HG02870 (cell line): Measurements from ENCODE around the gene CFC1B.
A peak's percentile ranks its signal among the peaks of the same experiment; 100 is the strongest.
"Not testable (repeated sequence)": the region's sequence is repeated elsewhere in the genome, so short reads cannot be mapped to it uniquely, and the experiment has no call there.

Experiments used
- ATAC-seq: cut with Tn5 transposase; IDR thresholded peaks from one replicate; pipeline ENCODE4 v1.9.1; 2021; ENCODE audit warnings: mild to moderate bottlenecking, moderate library complexity; ENCODE audit not compliant: unreplicated experiment

The CFC1B gene

DNA sequence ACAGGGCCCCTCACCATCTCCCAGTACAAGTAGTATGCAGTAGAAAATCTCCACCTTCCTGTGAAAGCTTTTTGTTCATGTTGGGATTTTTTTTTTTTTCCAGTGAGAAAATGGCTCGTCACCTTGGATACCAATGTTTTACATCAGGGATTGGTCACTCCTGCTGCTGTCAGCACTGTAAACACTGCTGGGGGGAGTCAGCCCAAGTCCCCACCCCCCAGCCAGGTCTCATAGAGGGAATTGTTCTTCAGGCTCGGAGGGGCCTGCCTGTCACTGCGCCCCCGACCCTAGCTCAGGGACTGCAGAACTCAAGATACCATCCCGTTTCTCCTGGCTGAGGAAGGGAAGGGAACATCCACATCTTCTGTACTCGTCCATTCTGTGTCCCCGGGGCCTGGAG lies at the start of gene CFC1B:
Gene CFC1B (plus strand): TSS at position 231 of the 400 bp plus-strand sequence. CDS start 263 bp downstream, outside the sequence.
- ATAC-seq: not testable (repeated sequence)

DNA sequence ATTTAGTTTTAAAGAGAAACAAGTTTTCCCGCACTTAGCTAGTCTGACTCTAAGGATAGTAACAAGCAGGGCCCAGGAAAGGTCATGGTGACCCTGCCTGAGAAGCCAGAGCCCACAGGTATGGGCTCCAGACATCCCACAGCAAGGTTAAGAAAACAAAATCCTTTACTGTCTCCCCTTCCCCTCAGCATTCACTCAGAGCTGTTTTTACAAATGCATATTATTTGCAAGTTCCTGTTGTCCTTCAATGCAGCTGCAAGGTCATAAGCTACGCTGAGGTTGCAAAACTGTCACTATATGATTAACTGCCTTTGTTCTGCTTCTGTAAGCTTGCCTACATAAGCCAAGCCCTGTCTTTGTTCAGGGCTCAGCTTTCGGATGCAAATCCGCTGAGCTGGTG lies 29.9 kb upstream of the CFC1B start:
- ATAC-seq: not testable (repeated sequence)

DNA sequence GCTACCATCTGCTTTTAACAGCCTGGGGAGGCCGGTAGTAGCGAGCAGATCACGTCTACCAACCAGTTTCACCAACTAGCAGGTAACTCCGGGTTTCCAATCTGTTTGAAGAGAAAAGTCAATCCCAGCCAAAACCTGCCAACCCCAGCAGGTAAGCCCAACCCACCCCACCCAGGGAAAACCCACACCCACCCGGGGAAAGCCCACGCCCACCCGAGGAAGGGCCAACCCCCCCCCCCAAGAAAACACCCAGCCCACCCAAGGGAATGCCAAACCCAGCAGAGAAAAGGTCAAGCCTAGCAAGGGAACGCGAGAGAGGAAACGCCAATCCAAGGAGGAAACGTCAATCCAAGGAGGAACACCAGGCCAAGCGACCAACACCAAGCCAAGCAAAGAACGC lies 11.8 kb upstream of the CFC1B start, which contains the start of gene POTEI:
Gene POTEI (minus strand): TSS at position 101 of the 400 bp plus-strand sequence. CDS start 93 bp downstream, at position 8.
- ATAC-seq: not testable (repeated sequence)

DNA sequence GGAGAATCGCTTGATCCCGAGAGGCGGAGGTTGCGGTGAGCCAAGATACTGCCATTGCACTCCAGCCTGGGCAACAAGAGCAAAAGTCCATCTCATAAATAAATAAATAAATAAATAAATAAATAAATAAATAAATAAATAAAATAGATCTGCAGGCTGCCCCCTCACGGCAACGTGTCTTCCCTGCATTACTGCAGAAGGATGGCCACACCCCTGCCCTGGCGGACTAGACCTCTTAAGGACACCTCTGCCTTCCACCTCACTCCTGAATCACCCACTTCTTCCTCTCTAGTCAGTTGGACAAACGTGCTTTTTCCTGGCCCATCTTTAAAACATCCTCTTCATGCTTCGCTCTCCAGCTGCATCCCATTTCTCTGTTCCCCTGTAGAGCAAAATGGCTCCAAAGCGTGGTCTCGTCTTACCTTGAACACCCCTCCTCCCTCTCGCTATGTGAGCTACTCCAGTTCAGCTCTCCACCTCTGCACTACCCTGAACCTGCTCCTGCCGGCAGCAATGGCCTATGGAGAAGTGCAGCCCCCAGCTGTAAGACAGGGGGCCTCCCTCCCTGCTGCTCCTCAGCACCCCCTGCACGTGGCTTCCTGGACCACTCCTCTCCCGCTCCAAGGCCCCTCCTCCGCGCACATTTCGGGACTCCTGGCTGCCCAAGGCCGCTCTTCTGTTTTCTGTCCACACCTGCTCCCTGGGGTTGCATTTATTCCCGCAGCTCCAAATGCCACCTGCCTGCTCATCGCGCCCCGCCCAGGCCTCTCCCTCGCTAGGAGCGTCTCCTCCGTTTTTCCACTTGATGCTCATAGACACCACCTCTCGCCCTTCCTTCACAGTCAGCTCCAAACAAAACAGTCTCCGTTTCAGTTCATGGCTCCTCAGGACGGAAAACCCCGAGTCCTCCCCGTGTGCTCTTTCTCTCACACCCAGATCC lies 9.9 kb upstream of the CFC1B start:
- ATAC-seq: not testable (repeated sequence)

DNA sequence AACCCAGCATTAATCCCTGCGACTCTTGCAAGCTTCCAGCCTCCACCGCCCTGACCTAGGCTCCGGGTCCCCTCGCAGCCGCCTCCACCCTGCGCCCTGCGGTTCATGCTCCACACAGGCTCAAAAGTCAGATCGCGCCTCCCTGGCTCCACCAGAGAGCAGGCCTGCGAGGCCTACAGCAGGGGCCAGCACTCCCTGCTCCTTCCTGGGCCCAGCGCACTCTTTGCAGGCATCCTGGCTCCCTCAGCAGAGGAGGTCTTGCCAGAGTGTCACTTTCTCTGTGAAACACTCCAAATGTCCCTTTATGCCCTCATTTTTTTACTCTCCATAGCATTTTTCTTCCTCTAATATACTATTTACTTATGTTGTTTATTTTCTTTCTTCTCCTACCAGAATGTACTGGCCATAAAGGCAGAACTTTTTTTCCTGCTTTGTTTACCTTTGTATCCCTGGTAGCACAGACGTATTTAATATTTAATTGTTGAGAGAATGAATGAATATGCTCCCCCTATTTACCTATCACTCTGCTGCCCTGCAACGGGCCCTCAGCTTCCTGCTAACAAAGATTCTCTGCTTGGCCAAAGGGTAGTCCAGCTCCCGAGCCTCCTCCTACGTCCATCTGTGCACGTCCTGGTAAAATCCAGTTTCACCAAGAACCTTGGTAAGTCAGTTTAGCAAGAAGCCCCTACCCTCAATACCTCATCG lies 9.1 kb upstream of the CFC1B start:
- ATAC-seq: not testable (repeated sequence)

DNA sequence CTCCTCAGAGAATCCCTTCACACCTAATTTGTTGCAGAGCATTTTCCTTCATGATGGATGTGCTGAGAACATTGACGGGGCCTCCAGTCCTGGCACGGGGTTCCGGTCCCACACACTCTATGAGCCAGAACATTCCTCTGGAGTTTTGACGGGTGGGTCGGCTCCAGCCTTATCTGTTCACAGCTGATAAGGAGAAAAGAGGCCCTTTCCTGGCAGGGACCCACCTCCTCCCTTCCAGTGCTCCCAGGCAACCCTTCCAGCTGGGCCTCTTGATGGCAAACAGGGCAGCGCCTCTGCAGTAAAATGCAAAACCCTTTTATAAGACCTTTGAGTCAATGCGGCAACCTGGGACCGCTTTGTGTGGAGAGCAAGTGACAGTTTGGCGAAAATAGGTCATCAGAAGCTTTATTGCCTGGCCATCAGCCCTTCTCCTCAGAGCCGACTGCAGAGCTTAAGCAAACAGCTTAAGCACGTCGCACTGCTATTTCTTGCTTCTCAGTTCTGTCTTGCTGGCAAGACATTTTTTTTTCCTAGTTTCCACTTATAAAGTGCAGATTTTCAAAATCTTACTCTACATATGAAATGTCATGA lies 2.4 kb upstream of the CFC1B start:
- not testable (repeated sequence) for ATAC-seq

DNA sequence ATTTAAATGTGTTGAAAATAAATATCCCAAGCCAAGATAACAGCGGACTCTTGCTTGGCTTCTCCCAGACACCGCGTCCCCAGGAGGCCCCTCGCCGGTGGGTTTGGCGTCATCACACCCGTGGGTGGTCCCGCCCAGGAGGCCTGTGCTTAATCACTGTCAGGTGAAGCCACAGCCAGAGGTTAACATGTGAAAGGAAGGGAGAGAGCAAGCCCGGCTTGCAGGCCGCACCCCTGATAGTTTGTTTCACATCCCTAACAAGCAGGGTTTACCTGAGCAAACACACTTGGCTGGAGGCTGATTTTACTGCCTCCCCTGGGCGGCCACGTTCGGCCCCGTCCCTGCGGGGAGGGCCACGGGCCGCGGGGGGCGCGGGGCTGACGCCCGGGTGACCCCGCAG lies 1.4 kb downstream of the CFC1B start:
- not testable (repeated sequence) for ATAC-seq

DNA sequence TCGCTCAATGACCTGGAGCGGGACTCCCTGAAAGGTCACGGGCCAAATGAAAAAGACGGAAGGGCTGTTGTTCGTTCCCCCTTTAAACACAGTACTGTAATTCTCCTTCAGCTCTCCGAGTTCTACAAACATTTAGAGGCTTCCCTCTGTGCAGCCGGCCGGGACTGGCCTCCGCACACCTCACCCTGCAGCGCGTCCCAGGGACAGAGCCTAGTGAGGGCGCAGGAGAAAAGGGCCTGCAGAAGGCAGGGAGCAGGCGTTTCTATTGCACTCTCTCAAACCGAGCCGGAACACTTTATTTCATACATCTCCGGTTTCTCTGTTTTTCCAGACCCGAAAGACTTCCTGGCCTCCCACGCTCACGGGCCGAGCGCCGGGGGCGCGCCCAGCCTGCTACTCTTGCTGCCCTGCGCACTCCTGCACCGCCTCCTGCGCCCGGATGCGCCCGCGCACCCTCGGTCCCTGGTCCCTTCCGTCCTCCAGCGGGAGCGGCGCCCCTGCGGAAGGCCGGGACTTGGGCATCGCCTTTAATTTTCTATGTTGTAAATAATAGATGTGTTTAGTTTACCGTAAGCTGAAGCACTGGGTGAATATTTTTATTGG lies 6.4 kb downstream of the CFC1B start:
- ATAC-seq: not testable (repeated sequence)

DNA sequence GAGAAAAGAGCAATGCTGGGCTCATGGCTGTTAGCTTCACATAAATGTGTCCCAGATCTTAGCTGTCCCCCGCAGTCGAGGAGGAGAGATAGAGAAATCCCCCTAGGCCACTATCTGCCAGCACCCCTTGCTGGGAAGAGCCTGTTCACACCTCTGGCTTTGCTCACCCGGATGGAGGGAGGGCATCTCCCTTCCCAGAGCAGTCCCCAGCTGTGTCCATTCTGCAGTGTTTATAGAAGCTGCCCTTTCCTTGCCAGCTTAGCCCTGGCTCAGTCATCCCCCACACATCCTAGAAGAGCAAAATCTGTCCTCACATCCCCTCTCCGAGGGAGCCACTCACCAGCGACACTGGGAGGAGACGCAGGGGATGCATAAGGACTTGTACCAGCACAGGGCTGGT lies 8.5 kb downstream of the CFC1B start:
- not testable (repeated sequence) for ATAC-seq

DNA sequence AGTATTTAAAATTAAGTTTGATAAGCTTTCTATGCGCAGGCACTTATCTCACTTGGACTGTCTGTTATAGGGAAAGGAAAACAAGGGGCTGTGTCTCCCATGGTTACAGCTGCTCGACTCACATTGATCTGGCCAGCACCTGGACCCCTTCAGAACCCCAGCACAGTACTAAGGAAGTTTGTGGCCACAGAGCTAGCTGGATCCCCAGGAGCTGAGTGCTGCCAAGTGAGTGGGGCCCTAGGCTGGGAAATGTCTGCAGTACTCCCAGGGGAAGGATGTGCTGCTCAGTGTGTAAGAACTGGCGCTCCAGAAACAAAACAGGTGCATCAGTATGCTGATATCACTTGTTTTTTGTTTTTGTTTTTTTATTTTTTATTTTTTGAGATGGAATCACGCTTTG lies 9.2 kb downstream of the CFC1B start:
- ATAC-seq: not testable (repeated sequence)

DNA sequence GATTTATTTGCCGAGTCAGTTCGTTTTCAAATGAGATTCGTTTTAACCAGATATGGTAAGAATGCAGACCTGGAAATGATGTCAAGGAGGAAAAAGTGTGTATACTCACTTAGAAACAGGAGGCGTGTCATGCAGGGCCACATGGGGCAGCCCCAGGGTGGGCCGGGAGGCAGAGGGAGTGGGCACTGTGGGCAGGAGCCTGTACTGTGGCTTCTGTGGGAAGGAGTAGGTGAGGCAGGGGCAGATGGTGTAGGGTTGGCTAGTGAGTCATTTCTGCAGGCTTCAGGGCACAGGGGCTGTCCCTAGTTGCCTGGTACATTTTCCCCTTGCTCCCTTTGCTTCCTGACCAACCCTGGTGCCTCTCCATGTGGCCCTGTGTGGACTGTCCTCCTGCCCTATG lies 10.2 kb downstream of the CFC1B start:
- peak; percentile 74 for ATAC-seq

DNA sequence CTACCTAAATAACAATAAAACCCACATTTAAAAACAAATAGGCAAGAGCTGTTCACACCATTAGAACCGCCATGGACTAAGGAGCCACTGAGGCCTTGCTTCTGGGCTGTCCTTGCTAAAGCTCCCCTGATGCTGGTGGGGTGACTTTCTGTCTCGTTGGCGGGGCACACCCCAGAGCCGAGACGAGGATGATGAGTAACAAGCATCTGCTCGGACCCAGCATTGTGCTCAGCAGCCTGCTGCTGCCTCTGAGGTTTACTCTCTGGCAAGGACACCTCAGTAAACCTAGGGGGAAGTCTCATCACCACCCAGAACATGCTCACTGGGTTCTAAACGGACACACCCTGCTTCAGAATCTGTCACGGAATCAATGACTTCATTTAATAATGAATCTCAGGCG lies 10.7 kb downstream of the CFC1B start:
- peak; percentile 40 for ATAC-seq

DNA sequence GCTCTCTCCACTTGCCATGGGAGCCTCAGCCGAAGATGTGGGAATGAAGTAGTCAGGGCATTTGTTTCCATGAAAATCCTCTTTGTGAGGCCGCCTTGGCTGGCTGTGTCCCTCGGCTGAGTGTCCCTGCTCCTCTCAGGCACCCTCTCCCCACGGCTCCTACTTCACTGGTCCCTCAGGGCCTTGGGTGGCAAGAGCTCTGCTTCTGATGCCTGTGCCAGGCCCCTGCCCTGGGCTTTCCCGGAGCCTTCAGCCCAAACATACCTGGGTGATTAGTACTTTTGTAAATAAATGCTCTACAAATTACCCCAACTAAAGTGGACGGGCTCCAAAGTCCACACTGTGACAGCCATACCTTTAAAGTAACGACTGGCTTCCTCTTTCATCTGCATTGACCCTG lies 15.6 kb downstream of the CFC1B start:
- ATAC-seq: not testable (repeated sequence)

DNA sequence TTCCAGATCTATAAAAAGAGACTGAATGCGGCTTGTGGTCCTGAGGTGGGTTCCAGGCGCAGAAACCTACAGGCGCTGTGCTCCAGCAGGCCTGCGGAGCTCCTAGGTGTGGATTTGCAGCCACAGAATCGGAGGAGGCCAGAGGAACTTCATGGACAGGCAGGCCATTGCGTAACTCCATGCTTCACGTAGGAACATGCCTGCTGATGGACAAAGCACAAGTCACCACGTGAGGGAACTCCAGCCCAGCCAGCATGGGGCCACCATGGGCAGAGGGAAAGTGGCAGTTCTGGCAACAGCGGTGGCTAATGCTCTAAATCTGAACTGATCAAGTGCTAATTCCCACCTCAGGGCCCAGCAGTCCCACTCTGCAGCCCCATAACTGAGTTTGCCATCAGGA lies 17.2 kb downstream of the CFC1B start:
- not testable (repeated sequence) for ATAC-seq

DNA sequence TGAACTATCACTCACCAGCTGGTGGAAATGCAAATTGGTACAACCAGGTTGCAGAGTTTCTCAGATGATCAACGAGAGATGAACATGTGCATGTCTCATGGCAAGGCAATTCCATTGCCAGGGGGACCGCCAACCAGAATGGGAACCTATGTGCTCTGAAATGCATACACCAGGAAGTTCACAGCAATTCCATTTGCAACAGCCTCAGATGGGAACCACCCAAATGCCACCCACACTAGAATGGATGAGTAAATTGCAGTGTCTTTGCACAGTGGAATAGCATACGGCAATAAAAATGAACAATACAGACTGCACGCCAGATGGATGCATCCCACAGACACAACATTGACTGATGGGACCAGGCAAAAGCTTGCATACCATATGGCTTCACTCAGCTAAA lies 21.8 kb downstream of the CFC1B start:
- not testable (repeated sequence) for ATAC-seq

DNA sequence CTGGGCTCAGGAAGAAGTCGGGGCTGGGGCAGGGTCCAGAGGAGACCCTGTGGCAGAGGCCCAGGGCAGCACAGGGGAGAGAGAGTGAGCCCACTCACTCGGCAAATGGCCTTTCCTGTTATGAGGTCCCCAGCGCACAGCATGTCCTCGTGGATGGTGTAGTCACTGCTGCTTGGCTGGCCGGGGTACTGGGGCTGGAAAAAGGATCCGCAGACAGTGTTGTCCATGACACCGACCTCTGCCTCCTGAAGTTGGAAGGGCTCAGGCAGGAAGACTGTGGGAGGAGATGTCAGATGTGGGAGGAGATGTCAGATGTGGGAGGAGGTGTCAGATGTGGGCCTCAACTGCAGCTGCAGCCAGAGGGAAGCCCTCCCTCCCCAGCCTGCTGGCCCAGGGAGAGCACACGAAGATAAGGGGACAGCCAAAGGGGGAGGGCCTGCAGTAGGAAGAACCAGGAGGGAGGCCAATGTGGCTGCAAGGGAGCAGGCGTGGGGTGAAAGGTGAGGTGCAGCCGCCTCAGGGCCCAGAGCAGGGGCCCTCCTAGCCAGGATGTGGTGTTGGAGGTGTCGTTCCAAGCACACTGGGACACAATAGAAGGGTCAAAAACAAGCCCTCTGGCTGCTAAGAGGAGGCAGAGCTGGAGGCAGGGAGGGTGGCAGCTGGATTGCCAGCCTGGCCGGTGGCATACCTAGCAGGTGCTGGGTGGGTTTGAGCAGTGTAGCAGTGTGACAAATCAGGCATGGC lies 22.9 kb downstream of the CFC1B start:
- ATAC-seq: not testable (repeated sequence)

DNA sequence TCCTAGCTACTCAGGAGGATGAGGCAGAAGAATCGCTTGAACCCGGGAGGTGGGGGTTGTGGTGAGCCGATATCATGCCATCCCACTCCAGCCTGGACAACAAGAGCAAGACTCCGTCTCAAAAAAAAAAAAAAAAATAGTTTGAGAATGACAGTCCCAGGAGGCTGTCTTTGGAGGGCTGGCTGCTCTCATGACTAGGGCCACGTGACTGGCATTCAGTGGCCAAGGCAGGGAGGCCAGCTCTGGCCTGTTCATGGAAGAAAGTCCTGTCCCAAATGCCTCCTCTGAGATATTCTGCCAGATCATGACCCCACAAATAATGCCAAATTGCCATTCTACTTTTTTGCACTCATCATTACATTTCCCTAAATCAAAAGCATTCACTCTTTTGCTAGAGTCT lies 24.0 kb downstream of the CFC1B start:
- ATAC-seq: not testable (repeated sequence)

DNA sequence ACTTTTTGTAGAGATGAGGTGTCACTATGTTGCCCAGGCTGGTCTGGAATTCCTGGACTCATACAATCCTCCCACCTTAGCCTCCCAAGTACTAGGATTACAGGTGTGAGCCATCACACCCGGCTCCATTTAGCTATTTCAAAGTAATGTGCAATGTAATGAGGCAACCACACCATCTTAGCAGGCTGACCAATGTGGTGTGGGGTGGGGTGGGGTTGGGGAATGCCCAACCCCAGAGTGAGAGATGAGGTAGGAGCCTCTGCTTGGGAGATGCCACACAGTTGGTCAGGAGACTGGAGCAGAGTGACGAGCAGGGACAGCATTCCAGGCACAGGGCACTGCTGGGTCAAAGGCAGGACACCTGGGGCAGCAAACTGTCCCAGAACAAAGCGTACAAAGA lies 27.4 kb downstream of the CFC1B start:
- not testable (repeated sequence) for ATAC-seq

DNA sequence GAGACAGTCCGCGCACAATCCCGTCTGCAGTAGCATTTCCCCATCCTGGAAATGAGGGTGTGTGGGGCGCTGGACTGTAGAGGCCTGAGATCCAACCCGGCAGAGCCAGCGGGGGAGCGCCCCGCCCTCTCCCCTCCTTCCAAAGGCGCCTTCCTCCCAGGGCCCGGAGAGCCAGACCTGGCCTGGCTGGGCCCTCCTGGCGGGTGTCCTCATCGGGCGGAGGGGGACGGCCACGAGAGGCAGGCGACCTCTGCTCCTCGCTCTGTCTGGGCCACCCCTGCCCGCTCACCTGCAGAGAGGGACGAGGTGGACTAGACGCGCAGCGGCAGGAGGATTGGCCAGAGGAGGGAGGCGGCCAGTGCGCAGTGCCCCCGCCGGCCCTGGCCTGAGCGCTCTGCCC lies 28.5 kb downstream of the CFC1B start:
- ATAC-seq: not testable (repeated sequence)

DNA sequence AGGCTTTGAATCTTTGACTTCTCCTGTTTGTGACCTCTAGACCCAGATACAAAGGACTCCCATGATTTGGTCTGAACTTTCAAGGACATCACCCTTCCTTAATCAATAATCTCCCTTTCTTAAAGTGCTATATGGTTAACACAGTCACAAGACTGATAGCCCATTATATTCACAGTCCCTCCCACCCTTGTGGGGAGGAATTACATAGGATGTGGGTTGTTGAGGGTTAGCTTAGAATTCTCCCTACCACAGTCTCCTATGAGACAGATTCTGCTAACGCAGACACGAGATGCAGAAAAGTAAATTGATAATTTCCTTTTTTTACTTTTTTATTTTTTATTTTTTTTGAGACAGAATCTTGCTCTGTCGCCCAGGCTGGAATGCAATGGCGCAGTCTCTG lies 33.2 kb downstream of the CFC1B start:
- ATAC-seq: not testable (repeated sequence)
